ENCODE data around the gene LGALS3.

GRCh38 chr14:55115861-55116245 is 13.2 kb upstream of the LGALS3 start:
- TF ChIP-seq BHLHE40 (IDR thresholded peaks at IDR 0.05; ENCODE audit: low read depth, low read length), result no peak
- TF ChIP-seq EP300 (IDR thresholded peaks at IDR 0.05), result no peak
- TF ChIP-seq POLR2A (IDR thresholded peaks at IDR 0.05; ENCODE audit: low read length), result no peak
- no peak for TF ChIP-seq REST (IDR thresholded peaks at IDR 0.05)
